Activated T-helper 17 cell treated with anti-CD3 and anti-CD28 coated beads, Interleukin-2, amount 50 U/mL, for 72 hours (primary cell): ENCODE measurements around the gene IGFBP5. TPM values are rescaled to one million over a fixed set of nuclear protein-coding genes. Genes with fewer than 3 reads are reported as not detected.

Experiments
- ATAC-seq: fragments of 150-1000 bp; cut with Tn5 transposase; replicated peaks from 2 replicates; pipeline ENCODE4 v1.10.0; 2021; ENCODE audit warnings: mild to moderate bottlenecking, moderate library complexity
- H3K27ac Mint-ChIP-seq: one replicate; pipeline ENCODE4 v1.8.0; 2022; ENCODE audit warnings: mixed read lengths
- H3K27me3 Mint-ChIP-seq: one replicate; pipeline ENCODE4 v1.8.0; 2022; ENCODE audit warnings: mixed read lengths
- H3K36me3 Mint-ChIP-seq: one replicate; pipeline ENCODE4 v1.8.0; 2022; ENCODE audit warnings: low read depth, mild to moderate bottlenecking, mixed read lengths
- H3K4me1 Mint-ChIP-seq: one replicate; pipeline ENCODE4 v1.8.0; 2022; ENCODE audit warnings: mixed read lengths
- H3K4me3 Mint-ChIP-seq: one replicate; pipeline ENCODE4 v1.8.0; 2022; ENCODE audit warnings: mild to moderate bottlenecking, mixed read lengths
- H3K9me3 Mint-ChIP-seq: one replicate; pipeline ENCODE4 v1.8.0; 2022; ENCODE audit warnings: mixed read lengths
- total RNA-seq, 2 donors: library from RNA; stranded (reverse); gene quantifications; one replicate each; pipeline ENCODE4 v1.2.3, GENCODE V29; 2022

The IGFBP5 gene
- total RNA-seq, 2 donors from 2014 or later, result not detected

DNA sequence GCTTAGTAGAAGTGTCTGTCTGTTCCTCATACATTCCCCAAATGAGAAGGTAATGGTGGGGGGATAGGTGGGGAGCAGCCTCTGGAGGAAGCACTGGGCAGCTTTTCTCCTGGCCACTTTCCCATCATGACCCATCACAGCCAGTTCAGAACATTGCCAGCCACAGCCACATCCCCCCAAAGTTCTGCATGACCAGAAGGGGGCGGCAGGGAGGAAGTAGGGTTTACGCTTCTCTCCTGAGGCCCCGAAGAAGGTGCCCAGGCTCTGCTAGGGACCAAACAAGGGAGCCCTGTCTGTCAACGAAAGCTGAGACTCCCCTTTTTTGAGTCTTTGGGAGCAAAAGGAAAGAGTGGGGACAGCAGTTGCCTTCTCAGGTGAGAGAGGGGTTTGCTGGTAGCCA is 7.7 kb downstream of the IGFBP5 start:
- no peak overlapping the region for H3K4me3 Mint-ChIP-seq
- ATAC-seq, result no peak
- peaks cover 58% of the 10 kb centered on the region for H3K27me3 Mint-ChIP-seq
- no peaks in the 10 kb centered on the region for H3K36me3 Mint-ChIP-seq
- no peak overlapping the region for H3K27ac Mint-ChIP-seq
- H3K9me3 Mint-ChIP-seq, result no peaks in the 10 kb centered on the region
- peaks cover 6% of the 10 kb centered on the region for H3K4me1 Mint-ChIP-seq

DNA sequence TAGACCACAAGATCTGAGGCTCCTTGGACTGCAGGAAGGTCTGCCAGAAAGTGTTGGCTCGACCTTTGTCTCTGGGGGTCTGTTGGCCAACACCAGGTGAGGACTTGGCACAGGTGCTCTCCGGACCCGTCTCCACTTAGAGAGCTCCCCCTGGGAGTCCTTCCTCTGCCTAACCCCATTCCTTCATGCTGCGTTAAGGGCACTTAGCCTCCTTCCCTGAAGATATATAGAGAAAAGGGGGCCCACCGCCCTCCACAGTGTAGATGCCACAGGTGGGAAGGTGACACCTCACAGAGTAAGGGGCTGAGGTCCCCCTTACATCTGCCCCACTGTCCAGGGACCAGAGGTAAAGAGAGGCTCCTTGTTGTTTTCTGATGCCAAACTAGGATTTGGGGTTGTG is 8.2 kb downstream of the IGFBP5 start:
- peaks cover 55% of the 10 kb centered on the region for H3K27me3 Mint-ChIP-seq
- H3K36me3 Mint-ChIP-seq, result no peaks in the 10 kb centered on the region
- ATAC-seq, result no peak
- H3K4me1 Mint-ChIP-seq, result peaks cover 8% of the 10 kb centered on the region
- H3K27ac Mint-ChIP-seq, result no peak overlapping the region
- H3K9me3 Mint-ChIP-seq, result no peaks in the 10 kb centered on the region
- H3K4me3 Mint-ChIP-seq, result no peak overlapping the region

DNA sequence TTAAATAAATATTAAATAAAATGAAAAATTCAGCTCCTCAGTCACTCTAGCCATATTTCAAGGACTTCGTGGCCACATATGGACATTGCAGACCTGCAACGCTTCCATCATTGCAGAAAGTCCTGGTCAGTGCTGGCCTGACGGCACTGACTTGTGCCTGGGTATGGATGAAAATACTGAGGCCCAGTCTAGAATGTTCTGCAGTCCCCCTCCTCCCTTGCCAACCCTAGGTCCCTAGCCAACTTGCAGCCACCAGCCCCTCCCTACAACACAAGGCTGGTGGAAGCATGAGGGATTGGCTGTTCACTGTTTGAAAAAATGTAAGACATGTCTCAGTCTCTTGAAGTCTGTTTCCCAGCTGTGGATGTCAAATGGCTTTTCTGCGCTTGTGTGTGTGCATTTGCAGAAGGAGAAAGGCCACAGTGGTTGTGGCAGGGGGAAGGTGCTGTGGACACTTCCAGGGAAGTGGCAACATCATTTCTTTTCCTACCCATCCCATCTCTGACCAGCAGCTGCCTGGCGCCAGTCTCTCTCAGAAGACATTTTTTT is 9.9 kb downstream of the IGFBP5 start:
- no peak for ATAC-seq

DNA sequence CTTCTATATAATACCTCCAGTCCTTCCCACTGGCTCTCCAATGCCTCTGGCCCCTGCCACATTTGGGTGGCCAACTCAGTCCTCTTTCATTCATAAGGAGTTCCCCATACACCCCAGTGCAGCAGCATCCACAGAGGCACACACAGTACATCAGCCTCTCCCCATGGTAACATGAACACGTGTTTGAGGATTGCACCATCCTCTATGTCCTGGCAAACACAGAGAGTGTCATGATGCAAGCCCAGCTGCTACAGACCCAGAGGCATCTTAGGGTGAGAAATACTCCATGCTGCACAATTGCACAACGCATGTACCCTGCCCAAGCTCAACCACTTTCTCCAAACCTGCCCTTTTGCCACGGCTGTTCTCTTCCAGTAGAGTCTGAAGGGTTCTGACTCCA is 11.5 kb downstream of the IGFBP5 start:
- H3K36me3 Mint-ChIP-seq, result no peaks in the 10 kb centered on the region
- peaks cover 5% of the 10 kb centered on the region for H3K4me1 Mint-ChIP-seq
- peaks cover 46% of the 10 kb centered on the region for H3K27me3 Mint-ChIP-seq
- no peak overlapping the region for H3K4me3 Mint-ChIP-seq
- no peak for ATAC-seq
- no peaks in the 10 kb centered on the region for H3K9me3 Mint-ChIP-seq
- no peak overlapping the region for H3K27ac Mint-ChIP-seq

More for the DNA sequence above, 9.9 kb downstream of the IGFBP5 start:
- H3K27me3 Mint-ChIP-seq, result peaks cover 52% of the 10 kb centered on the region
- no peaks in the 10 kb centered on the region for H3K36me3 Mint-ChIP-seq
- H3K4me3 Mint-ChIP-seq, result no peak overlapping the region
- H3K4me1 Mint-ChIP-seq, result peaks cover 5% of the 10 kb centered on the region
- H3K9me3 Mint-ChIP-seq, result no peaks in the 10 kb centered on the region
- no peak overlapping the region for H3K27ac Mint-ChIP-seq

DNA sequence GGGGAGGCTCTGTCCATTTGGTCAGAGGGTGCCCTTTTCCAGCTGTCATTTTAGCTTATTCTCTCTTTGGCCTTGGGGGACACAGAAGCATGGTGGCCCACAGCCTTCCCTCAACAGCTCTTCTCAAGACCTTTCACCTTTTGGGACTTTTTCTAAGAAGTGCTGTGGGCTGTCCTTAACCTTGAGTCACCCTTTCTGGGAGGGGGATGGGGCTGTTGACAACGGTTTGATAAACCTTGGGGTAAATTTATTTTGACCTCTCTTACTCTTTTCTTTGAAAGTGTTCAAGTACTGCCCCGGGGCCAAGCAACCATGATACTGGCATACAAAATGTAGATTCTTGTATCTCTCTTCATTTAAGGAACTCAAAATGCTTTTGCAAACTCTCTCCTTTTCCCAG is 13.7 kb downstream of the IGFBP5 start:
- H3K9me3 Mint-ChIP-seq, result no peaks in the 10 kb centered on the region
- ATAC-seq, result no peak
- no peaks in the 10 kb centered on the region for H3K36me3 Mint-ChIP-seq
- H3K27me3 Mint-ChIP-seq, result peaks cover 45% of the 10 kb centered on the region
- H3K4me3 Mint-ChIP-seq, result no peak overlapping the region
- peaks cover 5% of the 10 kb centered on the region for H3K4me1 Mint-ChIP-seq
- no peak overlapping the region for H3K27ac Mint-ChIP-seq

DNA sequence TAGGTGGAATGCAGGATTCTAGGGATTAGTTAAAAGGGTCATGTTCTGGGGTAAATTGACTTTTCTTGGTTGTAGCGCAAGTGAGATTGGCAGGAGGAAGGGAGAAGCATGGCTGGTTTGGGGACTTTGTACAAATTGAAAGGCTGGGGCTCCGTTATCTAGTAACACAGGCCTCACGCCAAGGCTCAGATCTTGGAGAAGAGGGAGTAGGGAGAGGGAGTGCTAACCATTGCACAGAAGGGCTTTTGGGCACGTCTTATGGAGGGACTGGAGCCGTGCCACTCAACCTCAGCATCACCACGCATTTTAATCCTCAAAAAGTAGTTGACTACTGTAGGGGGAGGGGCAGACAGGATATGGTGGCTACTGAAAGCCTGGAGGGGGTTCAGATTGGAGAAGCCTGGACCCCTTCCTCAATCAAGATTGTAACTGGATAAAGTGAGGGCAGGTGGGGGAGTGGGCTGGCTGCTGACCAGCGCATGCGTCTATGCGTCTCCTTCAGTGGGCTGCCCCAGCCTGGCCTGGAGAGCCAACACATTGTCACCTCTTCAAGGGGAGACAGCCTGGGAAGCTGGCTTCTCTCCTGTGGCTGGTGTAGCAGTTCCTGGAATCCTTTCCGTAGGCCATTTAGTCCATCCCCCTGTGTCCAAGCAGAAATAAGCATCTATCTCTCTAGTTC is 14.3 kb downstream of the IGFBP5 start:
- ATAC-seq, result no peak
- H3K9me3 Mint-ChIP-seq, result no peaks in the 10 kb centered on the region

DNA sequence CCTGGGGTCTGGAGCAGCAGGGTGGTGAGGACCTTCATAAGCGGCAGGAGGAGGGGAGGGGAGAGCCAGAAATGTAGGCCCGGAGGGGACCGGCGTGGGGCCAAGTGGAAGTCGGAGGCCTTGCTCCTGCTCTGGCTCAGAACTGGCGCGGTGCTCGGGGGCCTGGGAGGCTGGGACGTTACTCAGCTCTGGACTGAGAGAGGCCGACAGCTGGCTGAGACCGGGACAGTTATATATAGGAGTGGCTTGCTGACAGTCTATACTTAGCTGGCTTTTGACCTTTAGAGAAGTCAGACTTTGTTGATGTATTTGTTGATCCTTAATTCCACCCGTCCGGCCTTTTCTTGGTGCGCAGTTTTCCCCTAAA is 15.7 kb downstream of the IGFBP5 start:
- Mint-ChIP-seq H3K27ac (no peak overlapping the region), H3K36me3 (no peaks in the 10 kb centered on the region), H3K4me1 (peaks cover 5% of the 10 kb centered on the region), H3K4me3 (no peak overlapping the region), H3K27me3 (peaks cover 40% of the 10 kb centered on the region), H3K9me3 (no peaks in the 10 kb centered on the region)
- ATAC-seq, result no peak

More for the DNA sequence above, 14.3 kb downstream of the IGFBP5 start:
- Mint-ChIP-seq H3K4me1 (peaks cover 5% of the 10 kb centered on the region), H3K4me3 (no peak overlapping the region), H3K27ac (no peak overlapping the region), H3K36me3 (no peaks in the 10 kb centered on the region), H3K27me3 (peaks cover 44% of the 10 kb centered on the region)

DNA sequence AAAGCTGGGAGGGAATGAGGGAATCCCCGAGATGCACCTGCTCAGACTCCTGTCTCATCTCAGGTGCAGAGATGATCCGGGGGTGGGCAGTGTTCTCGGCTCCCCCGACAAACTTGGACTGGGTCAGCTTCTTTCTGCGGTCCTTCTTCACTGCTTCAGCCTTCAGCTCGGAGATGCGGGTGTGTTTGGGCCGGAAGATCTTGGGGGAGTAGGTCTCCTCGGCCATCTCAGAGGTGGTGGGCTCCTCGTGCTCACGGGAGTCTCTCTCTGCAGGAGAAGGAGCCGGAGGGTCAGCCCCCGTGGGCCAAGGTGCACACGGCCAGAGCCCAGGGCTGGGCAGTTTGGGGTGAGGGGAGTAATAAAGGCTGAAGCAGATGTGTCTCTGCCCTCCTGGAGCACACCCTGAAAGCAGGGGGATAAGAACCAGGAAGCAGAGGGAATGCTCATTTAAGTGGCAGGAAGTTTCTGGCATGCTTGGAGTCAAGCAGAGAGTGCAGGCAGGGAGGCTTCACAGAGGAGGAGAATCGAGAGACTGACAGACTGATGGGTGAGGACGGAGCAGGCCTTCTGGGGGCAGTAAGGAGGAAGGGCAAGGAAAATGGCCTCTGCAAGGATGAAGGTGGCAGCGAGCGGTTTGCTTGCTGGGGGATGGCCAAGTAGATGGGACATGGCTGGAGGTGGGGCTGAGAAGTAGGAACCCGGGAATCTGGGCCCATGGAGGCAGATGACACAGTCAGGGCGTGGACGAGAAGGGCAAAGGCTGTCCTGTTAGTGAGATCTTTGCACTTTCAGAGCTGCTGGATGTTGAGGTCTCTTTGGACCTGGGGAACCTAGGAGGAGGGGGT is 16.3 kb downstream of the IGFBP5 start:
- Mint-ChIP-seq H3K4me3 (no peak overlapping the region), H3K27ac (no peak overlapping the region), H3K9me3 (no peaks in the 10 kb centered on the region), H3K4me1 (peaks cover 5% of the 10 kb centered on the region), H3K36me3 (no peaks in the 10 kb centered on the region), H3K27me3 (peaks cover 34% of the 10 kb centered on the region)
- no peak for ATAC-seq

DNA sequence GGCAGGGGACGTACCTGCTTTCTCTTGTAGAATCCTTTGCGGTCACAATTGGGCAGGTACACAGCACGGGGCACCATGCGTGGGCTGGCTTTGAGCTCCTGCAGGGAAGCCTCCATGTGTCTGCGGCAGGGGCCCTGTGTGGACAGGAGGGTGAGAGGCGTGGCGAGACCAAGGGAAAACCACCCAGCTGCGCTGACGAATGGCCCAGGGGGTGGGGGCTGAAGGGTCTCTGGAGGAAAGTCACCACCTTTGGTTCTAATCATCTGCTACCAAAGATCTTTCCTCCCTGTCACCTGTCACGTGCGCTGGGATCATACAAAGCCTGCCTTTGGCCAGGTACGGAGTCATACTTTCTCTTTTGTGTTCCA is 17.3 kb downstream of the IGFBP5 start:
- Mint-ChIP-seq H3K4me1 (peaks cover 5% of the 10 kb centered on the region), H3K27ac (no peak overlapping the region), H3K9me3 (no peaks in the 10 kb centered on the region), H3K36me3 (no peaks in the 10 kb centered on the region), H3K4me3 (no peak overlapping the region), H3K27me3 (peaks cover 25% of the 10 kb centered on the region)
- ATAC-seq, result no peak

DNA sequence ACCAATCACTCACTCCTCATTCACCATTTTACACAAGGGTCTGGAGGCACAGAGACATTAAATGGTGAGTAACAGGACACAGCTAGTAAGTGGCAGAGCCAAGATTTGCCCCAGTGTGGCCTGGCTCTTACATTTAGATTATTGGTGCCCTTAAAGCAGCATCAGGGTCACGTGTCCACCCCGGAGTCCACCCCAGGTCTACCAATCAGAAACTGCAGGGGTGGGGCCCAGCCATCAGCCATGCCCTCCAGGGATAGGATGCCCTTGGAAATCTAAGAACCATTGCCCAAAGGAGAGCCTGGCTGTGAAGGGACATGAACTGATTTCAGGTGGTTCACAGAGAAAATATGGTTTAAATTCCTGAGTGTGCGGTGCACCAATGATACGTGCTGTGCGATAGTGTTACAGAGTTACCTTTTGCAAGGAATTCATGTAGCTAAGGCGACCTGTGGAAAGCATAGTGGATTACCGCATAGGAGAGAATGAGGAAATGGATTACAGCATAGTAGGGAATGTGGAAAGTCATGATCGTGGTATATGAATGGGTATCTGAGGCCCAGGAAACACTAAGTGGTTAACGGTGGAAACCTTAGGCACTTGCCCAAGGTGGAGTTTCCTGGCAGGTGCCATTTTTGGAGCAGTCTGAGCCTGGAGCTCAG is 17.8 kb downstream of the IGFBP5 start:
- Mint-ChIP-seq H3K9me3 (no peaks in the 10 kb centered on the region), H3K4me1 (peaks cover 5% of the 10 kb centered on the region), H3K27ac (no peak overlapping the region), H3K4me3 (no peak overlapping the region), H3K27me3 (peaks cover 25% of the 10 kb centered on the region), H3K36me3 (no peaks in the 10 kb centered on the region)
- no peak for ATAC-seq

DNA sequence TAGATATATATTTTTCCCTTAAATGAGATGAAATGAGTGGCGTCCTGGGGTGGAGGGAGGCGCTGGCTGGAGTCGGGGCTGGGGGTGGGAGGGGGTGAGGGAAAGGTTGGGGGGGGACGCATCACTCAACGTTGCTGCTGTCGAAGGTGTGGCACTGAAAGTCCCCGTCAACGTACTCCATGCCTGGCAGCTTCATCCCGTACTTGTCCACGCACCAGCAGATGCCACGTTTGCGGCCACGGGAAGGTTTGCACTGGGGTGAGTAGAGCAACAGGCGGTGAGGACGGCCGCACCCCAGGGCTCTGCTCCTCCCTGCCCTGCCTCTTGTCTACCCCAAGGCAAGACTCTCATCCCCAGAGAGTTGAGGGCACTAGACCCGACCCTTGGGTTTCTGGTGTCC is 18.7 kb downstream of the IGFBP5 start:
- no peak overlapping the region for H3K27ac Mint-ChIP-seq
- no peak overlapping the region for H3K4me3 Mint-ChIP-seq
- no peaks in the 10 kb centered on the region for H3K4me1 Mint-ChIP-seq
- H3K36me3 Mint-ChIP-seq, result no peaks in the 10 kb centered on the region
- no peaks in the 10 kb centered on the region for H3K9me3 Mint-ChIP-seq
- peaks cover 20% of the 10 kb centered on the region for H3K27me3 Mint-ChIP-seq
- no peak for ATAC-seq

DNA sequence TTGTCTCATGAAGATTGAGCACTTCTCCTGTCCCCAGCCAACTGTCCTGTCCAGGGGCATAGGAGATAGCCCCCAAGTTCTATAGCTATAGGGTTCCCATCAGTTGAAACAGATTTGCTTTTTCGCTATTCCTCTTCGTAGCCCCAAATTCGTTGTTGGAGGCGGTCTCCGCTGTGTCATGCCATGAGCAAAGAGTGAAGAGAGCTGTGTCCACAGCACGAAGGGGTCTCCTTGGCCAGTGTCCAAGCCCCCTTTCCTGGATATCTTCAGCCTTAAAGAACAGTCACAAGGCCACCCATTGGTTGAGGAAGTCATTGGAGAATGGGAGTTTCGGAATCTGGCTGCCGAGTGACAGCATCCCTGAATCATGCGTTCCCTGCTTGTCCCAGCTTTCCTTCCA is 21.0 kb downstream of the IGFBP5 start:
- Mint-ChIP-seq H3K36me3 (no peaks in the 10 kb centered on the region), H3K27me3 (peaks cover 24% of the 10 kb centered on the region), H3K4me3 (no peak overlapping the region), H3K27ac (no peak overlapping the region), H3K4me1 (no peaks in the 10 kb centered on the region), H3K9me3 (no peaks in the 10 kb centered on the region)
- no peak for ATAC-seq

DNA sequence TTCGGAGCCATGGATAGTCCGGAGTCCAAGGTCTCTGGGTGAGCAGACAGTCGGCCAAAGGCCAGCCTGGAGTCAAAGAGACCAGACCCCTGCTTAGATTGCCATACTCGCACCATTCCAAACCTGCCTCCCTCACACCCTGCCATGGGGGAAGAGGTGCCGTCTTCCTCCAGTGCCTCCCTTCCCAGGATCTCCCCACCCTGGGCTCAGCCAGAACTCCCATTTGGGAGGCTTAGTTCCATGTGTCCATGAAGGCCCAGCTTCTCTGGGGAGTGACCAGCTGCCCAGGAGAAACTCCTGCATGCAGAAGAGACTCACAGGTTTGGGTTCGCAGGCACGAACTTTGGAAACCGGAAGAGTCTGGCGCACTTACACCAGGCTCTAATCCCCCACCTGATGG is 21.7 kb downstream of the IGFBP5 start:
- Mint-ChIP-seq H3K36me3 (no peaks in the 10 kb centered on the region), H3K4me1 (no peaks in the 10 kb centered on the region), H3K27me3 (peaks cover 27% of the 10 kb centered on the region), H3K27ac (no peak overlapping the region), H3K9me3 (no peaks in the 10 kb centered on the region), H3K4me3 (no peak overlapping the region)
- no peak for ATAC-seq

DNA sequence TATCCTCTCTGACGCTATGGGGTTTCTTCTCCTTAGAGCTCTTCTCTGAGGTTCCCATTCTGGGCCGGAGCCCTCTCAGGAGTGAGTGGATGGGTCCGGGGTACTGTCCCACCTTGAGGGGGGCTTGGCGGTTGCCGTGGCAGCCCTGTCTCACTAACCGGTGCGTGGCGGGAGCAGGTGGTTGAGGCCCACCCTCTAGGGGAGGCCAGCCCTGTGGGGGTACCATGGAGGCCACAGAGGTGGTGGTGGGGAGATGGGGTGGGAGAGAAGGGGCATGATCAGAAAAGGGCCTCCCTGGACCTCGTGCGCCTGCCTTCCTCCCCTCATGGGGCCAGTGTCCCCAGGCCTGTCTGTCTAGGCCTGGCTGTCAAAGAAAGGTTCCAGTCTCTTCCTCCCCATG is 22.3 kb downstream of the IGFBP5 start:
- H3K4me3 Mint-ChIP-seq, result no peak overlapping the region
- H3K27ac Mint-ChIP-seq, result no peak overlapping the region
- peaks cover 31% of the 10 kb centered on the region for H3K27me3 Mint-ChIP-seq
- H3K9me3 Mint-ChIP-seq, result no peaks in the 10 kb centered on the region
- H3K4me1 Mint-ChIP-seq, result no peaks in the 10 kb centered on the region
- no peaks in the 10 kb centered on the region for H3K36me3 Mint-ChIP-seq
- ATAC-seq, result no peak

DNA sequence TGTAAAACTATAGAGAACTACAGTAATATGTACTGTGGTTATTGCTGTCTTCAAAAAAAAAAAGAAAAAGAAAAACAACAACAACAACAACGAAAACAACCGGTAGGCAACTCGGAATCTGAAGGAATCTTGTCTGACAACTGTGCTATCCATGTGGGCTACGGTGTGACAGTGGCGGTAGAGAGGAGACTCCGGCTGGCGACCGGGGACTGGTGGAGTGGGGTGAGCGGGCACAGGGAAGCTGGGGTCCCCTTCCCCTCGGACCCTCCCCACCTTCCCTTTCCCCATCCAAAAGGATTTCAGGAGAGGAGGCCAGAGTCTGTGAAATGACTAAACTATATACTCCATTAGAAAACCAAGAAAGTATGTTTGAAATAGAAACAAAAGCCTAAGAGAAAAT is 22.9 kb downstream of the IGFBP5 start:
- H3K4me3 Mint-ChIP-seq, result no peak overlapping the region
- H3K9me3 Mint-ChIP-seq, result no peaks in the 10 kb centered on the region
- H3K4me1 Mint-ChIP-seq, result no peaks in the 10 kb centered on the region
- ATAC-seq, result no peak
- H3K27me3 Mint-ChIP-seq, result peaks cover 30% of the 10 kb centered on the region
- no peak overlapping the region for H3K27ac Mint-ChIP-seq
- no peaks in the 10 kb centered on the region for H3K36me3 Mint-ChIP-seq
